ENCODE data around the gene MYO18B.

Gene MYO18B

GRCh38 chr22:25908212-25908611, 166.2 kb downstream of the MYO18B start:
- no peak for DNase-seq

- no peak for DNase-seq
These were observed 166.8 kb downstream of the MYO18B start for GRCh38 chr22:25908755-25909154.

DNA sequence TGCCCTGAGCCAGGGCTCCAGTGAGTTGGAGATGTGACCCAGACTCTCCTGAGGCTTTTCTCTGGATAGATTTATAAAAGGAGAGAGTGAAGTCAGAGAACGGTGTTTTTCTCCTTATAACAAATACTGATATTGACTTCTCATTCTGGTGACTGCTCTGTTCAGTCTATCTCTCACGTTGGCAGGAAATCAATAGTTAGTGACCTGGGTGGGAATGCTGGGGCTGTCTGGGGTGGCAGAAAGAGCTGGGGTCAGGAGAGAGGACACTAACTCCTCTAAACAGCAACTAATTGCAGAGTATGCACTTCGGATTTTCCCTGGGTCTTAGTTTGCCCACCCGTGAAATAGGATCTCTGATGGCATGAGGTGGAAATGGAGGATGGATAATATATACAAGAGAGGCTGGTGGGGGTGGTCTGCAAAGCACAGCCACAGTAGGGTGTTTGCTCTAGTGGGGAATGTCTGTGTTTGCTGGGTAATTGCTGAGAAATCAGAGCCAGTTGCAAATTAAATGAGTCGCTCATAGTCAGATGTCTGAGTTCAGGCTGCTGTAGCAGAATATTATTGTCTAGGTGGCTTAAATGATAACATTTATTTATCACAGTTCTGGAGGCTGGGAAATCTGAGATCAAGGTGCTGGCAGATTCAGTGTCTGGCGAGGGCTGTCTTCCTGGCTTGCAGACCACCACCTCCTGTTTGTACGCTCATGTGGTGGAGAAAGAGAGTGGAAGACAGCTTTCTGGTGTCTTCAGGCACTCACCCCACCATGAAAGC, 167.8 kb downstream of the MYO18B start:
- DNase-seq, result no peak

DNA sequence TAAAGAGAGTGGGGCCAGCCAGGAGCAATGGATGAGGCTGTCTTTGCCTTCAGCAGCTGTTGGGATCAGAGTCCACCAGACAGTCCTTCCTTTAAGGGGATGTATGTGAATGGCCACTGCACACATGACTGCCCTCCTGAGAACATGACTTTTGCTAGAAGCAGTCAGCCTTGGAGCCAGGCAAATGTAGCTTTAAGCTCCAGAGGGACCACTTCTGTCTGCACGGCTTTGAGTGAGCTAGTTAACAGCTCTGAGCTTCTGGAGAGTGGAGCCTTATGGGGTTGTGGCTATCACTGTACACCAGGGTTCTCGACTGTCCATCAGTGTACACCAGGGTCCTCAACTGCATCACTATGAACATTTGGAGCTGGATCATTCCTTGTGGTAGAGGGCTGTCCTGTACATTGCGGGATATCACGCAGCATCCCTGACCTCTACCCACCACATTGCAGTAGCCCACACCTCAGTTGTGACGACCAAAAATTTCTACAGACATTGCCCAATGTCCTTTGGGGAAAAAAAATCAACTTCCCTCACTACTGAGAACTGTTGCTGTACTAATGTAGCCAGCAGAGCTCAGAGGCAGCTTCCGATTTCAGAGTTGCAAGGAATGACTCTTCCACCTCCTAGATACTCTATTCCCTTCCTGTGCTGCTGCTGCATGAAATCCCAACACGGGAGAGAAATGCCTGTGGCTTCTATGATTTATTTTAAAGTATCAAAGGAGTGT, 169.4 kb downstream of the MYO18B start:
- no peak for DNase-seq

DNA sequence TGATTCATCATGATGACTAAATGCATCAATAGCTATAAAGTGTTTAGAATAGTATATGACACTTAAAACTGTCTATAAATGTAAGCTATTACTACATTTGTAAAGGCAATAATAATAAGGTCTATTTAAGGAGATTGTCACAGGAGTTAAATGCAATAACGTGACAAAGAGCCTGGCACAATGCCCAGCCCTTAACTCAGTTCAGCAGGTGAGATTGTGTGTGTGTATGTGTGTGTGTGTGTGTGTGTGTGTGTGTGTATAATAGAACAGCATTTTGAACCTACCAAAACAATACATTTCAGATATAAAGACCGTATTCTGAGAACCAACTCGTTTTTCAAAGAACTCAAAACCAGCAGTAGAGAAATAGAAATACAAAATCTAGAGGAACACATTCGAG, 177.5 kb downstream of the MYO18B start:
- no peak for DNase-seq

GRCh38 chr22:25922141-25922540, 180.2 kb downstream of the MYO18B start:
- no peak for DNase-seq

- no peak for DNase-seq
These were observed 181.9 kb downstream of the MYO18B start for GRCh38 chr22:25923914-25924313.

GRCh38 chr22:25928038-25928437, 186.1 kb downstream of the MYO18B start:
- DNase-seq, result no peak

GRCh38 chr22:25929321-25929878, 187.4 kb downstream of the MYO18B start:
- no peak for DNase-seq

GRCh38 chr22:25930083-25930482, 188.1 kb downstream of the MYO18B start:
- no peak for DNase-seq

GRCh38 chr22:25930788-25931310, 188.9 kb downstream of the MYO18B start:
- no peak for DNase-seq

DNA sequence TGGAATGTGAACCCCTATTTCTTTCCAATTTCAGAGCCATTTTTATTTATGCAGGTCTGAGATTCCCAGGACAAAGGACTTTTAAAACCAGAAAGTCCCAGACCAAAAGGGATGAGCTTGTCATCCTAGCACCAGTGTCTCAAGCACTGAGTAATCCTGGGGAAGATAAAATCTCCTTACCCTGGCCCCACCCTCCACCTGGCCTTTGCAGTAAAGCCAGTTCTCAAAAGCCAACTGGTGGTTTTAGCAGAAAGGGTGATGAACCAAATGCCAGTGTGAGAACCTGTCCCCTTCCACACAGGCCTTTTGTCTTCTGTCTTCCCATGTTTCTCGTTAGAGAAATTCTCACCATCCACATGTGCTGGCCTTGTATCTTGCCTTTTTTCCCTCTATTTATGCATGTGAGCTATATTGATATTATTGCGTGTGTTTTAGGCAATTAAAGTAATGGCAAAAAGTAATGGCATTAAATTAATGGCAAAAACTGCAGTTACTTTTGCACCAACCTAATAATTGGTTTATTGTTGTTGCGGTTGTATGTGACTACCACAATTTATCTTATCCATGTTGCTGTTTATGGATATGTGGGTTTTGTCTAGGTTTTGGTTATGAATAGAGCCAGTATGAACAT, 191.3 kb downstream of the MYO18B start:
- DNase-seq, result no peak

DNA sequence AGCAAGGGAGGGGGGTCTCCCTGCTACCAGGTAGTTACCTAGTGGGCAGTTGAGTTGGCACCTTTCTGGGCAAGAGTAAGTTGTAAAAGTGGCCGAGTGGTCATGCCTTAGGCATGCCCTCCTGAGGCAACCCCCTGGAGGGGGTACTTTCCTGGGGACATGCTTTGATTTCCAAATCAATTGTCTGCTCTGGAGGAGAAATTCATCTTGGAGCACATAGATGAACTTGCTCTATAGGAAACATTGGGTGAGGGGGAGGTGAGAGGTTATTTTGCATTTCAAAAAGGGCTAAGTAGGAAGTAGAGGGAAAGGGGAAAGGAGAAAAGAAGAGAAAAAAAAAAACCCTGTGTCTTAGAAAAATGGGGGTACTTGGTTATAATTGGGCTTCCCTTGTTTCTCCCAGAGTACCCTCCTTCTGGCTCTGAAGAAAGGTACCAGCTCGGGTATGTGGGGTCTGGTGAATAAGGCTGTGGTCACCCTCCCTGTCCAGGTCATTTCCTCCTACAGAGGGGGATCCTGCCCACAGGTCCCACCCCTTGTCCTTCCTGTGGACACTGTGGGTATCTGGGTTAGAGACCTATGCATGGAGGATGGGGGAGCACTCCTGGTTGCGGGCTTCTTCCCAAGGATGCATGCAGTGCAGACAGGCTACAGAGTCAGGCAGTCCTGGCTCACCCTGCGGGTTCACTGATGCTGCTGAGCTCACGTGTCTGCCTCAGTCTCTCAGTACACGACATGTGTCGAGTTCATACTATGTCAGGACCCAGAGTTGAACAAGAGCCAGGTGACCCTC, 193.5 kb downstream of the MYO18B start:
- DNase-seq, result no peak

DNA sequence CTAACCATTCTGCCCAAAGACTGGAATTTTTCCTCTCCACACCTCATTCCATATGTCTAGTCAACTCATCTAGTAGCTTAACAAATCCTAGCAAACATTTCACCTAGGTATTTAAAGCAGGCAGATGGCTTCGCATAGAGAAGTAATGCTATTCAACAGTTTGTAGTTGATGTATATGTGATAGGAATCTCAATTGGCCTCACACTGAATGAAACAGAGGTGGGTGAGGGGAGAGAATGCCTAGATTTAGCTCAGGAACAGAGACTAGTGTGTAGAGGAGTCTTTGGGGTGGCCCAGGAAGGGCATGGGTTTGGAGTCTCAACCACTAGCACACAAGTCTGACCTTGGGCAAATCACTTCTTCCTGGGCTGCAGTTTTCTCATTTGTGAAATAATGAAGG, 196.2 kb downstream of the MYO18B start:
- DNase-seq, result no peak

DNA sequence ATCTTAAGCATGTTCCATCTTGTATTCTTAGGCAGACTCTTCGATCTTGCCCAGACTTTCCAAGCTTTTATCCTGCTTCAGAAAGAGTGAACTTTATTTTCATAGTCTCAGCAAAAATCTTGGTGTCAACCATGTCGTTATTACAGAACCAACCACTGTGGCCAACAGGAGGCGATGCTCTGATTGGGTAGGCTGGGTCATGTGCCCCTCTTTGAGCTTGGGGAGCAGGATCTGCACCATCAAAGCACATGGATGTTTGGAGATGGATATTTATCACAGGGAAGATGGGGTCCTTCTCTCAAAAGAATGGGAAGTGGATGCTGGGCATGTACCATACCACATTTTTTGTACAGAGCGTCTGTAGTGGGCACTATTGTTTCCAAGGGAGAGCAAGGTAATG, 197.4 kb downstream of the MYO18B start:
- DNase-seq, result no peak

GRCh38 chr22:25940479-25940878, 198.5 kb downstream of the MYO18B start:
- no peak for DNase-seq

DNA sequence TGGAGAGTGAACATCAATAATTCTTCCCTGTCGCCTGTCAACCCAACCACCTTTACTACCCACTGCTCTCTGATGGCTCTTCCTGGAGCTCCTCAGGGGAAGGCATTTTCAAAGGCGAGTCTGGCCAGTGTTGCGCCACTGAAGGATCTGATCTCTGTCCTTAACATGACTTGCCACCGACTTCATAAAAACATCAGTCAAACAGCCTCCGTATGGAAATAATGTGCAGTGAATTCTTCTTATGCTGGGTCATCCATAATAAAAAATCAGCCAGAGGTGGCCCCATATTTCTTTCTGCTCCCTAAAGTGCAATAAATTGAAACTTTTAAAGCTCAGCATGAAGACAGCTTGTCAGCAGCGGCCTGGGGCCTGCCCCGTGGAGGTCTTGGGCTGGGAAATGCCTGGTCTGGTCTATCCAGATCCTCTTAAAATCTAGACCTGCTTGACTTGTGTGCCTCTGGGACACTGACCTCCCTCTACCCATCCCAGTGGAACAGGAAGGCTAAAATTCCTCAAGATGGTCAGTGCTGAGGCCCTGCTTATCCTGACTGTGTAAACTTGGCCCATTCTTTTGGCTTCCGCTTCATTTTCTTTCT, 199.5 kb downstream of the MYO18B start:
- no peak for DNase-seq

GRCh38 chr22:25942115-25942855, 200.3 kb downstream of the MYO18B start:
- DNase-seq, result peak in 5 of 14 donors; percentile 4 to 99 (median 23)

DNA sequence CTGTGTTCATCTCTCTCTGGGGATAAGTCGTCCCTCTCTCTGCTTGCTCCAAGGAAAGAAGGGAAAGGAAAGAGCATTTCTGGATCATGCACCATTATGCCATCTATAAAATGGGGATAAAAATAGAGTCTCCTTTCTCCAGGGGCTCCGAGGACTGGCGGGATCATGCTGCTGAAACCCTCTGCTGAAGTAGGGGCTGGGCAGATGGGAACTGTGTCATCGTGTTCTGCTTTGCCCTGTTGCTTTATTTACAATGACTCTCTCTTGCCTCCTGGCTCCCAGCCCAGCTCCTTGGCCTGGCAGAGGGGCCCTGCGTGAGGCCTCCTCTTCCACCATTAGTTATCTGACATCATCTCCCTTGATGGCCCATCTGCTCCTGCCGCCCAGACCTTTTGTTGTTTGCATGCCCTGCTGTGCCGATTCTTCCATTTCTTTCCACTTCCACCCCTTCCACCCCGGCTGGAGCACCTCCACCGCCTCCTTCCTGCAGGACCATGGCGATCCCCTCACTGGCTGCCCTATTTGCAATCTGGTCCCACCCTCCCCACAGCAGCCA, 200.9 kb downstream of the MYO18B start:
- peak; percentile 6 to 99 (median 46) for DNase-seq

DNA sequence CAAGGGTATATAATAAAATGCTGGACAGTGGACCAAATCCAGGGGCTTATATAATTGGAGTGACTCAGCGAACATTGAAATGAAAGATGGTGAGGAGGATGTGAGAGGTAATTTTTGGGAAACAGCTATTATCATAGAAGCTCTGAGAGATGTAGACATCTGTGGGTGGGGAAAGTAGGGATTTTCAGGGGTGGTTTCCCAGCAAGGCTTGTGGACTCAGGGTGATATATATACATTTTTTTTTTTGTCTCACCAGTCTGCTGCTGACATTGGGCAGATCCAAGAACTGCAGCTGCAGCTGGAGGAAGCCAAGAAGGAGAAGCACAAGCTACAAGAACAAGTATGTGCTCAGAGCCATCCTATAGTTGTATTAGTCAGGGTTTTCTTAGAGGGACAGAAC, 208.1 kb downstream of the MYO18B start:
- DNase-seq, result no peak

- DNase-seq, result no peak
These were observed 211.3 kb downstream of the MYO18B start for GRCh38 chr22:25953276-25953675.
